Ectodermal cell (in vitro differentiated cells): ENCODE measurements around the gene GTF2B.
"Not testable (repeated sequence)": the region's sequence is repeated elsewhere in the genome, so short reads cannot be mapped to it uniquely, and the experiment has no call there.

Experiments used
- H3K27ac ChIP-seq: 2 replicates; pipeline ENCODE4 v1.7.0; 2013; ENCODE audit warnings: mild to moderate bottlenecking, low read depth, low read length; ENCODE audit not compliant: insufficient read depth, poor library complexity, severe bottlenecking
- H3K27me3 ChIP-seq: 2 replicates; pipeline ENCODE4 v1.7.0; 2013; ENCODE audit warnings: mild to moderate bottlenecking, low read length; ENCODE audit not compliant: insufficient read depth, control insufficient read depth, poor library complexity, severe bottlenecking
- H3K36me3 ChIP-seq: one replicate; pipeline ENCODE4 v1.7.0; 2013; ENCODE audit warnings: low read length; ENCODE audit not compliant: control insufficient read depth, insufficient read depth
- H3K4me1 ChIP-seq: one replicate; pipeline ENCODE4 v1.7.0; 2013; ENCODE audit warnings: low read length; ENCODE audit not compliant: control insufficient read depth, insufficient read depth
- H3K4me3 ChIP-seq: 2 replicates; pipeline ENCODE4 v1.7.0; 2013; ENCODE audit warnings: low read depth, low read length, control low read depth; ENCODE audit not compliant: insufficient read depth
- H3K9me3 ChIP-seq: 2 replicates; pipeline ENCODE4 v1.7.0; 2013; ENCODE audit warnings: mild to moderate bottlenecking, low read length, moderate library complexity; ENCODE audit not compliant: control insufficient read depth
- WGBS, 2 experiments: methylation state at CpG; one replicate each; pipeline ENCODE4 v1.1.7; 2013; ENCODE audit warnings: missing lambda C conversion rate in 2 of 2; 5-methylcytosine and 5-hydroxymethylcytosine counted together

GTF2B gene

GRCh38 chr1:88888750-88889149 lies 2.6 kb downstream of the GTF2B start:
- Histone ChIP-seq H3K36me3 (peaks cover 4% of the 10 kb centered on the region), H3K9me3 (no peaks in the 10 kb centered on the region), H3K4me1 (peaks cover 8% of the 10 kb centered on the region), H3K4me3 (no peak overlapping the region), H3K27me3 (no peaks in the 10 kb centered on the region), H3K27ac (no peak overlapping the region)
- WGBS, 2 experiments, result 88% methylated on average over 1 of the region's 1 CpG; no CpG with 5 or more reads in 1 of the 2 experiments

GRCh38 chr1:88885933-88886332 lies 5.4 kb downstream of the GTF2B start:
- H3K27ac ChIP-seq, result no peak overlapping the region
- peaks cover 8% of the 10 kb centered on the region for H3K4me1 ChIP-seq
- no peak overlapping the region for H3K4me3 ChIP-seq
- no peaks in the 10 kb centered on the region for H3K27me3 ChIP-seq
- H3K36me3 ChIP-seq, result peaks cover 4% of the 10 kb centered on the region
- 92 to 98% methylated on average over 3 of the region's 3 CpGs for WGBS, 2 experiments
- no peaks in the 10 kb centered on the region for H3K9me3 ChIP-seq

- Histone ChIP-seq H3K9me3 (no peaks in the 10 kb centered on the region), H3K36me3 (peaks cover 4% of the 10 kb centered on the region), H3K4me3 (no peak overlapping the region), H3K4me1 (no peaks in the 10 kb centered on the region), H3K27me3 (no peaks in the 10 kb centered on the region), H3K27ac (no peak overlapping the region)
- WGBS, 2 experiments, result 87 to 97% methylated on average over 3 of the region's 3 CpGs
These were observed 8.2 kb downstream of the GTF2B start for GRCh38 chr1:88883156-88883555.

- H3K27ac ChIP-seq, H3K9me3 ChIP-seq, H3K4me1 ChIP-seq, H3K27me3 ChIP-seq, H3K36me3 ChIP-seq, H3K4me3 ChIP-seq: not testable (repeated sequence)
- WGBS, 2 experiments, result 92 to 95% methylated on average over 8 of the region's 8 CpGs
These were observed 10.7 kb downstream of the GTF2B start for GRCh38 chr1:88880717-88881116.

- Histone ChIP-seq H3K36me3 (no peaks in the 10 kb centered on the region), H3K27me3 (no peaks in the 10 kb centered on the region), H3K9me3 (no peaks in the 10 kb centered on the region), H3K4me3 (no peak overlapping the region), H3K27ac (no peak overlapping the region), H3K4me1 (no peaks in the 10 kb centered on the region)
- 94 to 96% methylated on average over 3 to 4 of the region's 4 CpGs for WGBS, 2 experiments
These were observed 12.6 kb downstream of the GTF2B start for GRCh38 chr1:88878731-88879130.

GRCh38 chr1:88877911-88878310 lies 13.5 kb downstream of the GTF2B start:
- Histone ChIP-seq H3K27ac (no peak overlapping the region), H3K9me3 (no peaks in the 10 kb centered on the region), H3K36me3 (no peaks in the 10 kb centered on the region), H3K27me3 (no peaks in the 10 kb centered on the region), H3K4me3 (no peak overlapping the region), H3K4me1 (no peaks in the 10 kb centered on the region)
- 87 to 90% methylated on average over 9 of the region's 9 CpGs for WGBS, 2 experiments

- no peak overlapping the region for H3K4me3 ChIP-seq
- no peaks in the 10 kb centered on the region for H3K9me3 ChIP-seq
- no peak overlapping the region for H3K27ac ChIP-seq
- H3K36me3 ChIP-seq, result no peaks in the 10 kb centered on the region
- H3K4me1 ChIP-seq, result no peaks in the 10 kb centered on the region
- H3K27me3 ChIP-seq, result no peaks in the 10 kb centered on the region
- WGBS, 2 experiments, result 56 to 59% methylated on average over 6 of the region's 6 CpGs
These were observed 14.0 kb downstream of the GTF2B start for GRCh38 chr1:88877382-88877825.

GRCh38 chr1:88876573-88877365 lies 14.6 kb downstream of the GTF2B start:
- no peak overlapping the region for H3K27ac ChIP-seq
- no peaks in the 10 kb centered on the region for H3K27me3 ChIP-seq

GRCh38 chr1:88875595-88875994 lies 15.8 kb downstream of the GTF2B start:
- Histone ChIP-seq H3K4me1 (no peaks in the 10 kb centered on the region), H3K27ac (no peak overlapping the region), H3K27me3 (no peaks in the 10 kb centered on the region), H3K9me3 (no peaks in the 10 kb centered on the region), H3K36me3 (no peaks in the 10 kb centered on the region), H3K4me3 (no peak overlapping the region)
- 93 to 94% methylated on average over 4 of the region's 4 CpGs for WGBS, 2 experiments

More at GRCh38 chr1:88876573-88877365, 14.6 kb downstream of the GTF2B start:
- Histone ChIP-seq H3K4me3 (no peak overlapping the region), H3K36me3 (no peaks in the 10 kb centered on the region), H3K9me3 (no peaks in the 10 kb centered on the region), H3K4me1 (no peaks in the 10 kb centered on the region)
- 90 to 100% methylated on average over 2 to 3 of the region's 5 CpGs for WGBS, 2 experiments

GRCh38 chr1:88873737-88874349 lies 17.5 kb downstream of the GTF2B start:
- no peaks in the 10 kb centered on the region for H3K9me3 ChIP-seq

More at GRCh38 chr1:88873737-88874349, 17.5 kb downstream of the GTF2B start:
- no peaks in the 10 kb centered on the region for H3K27me3 ChIP-seq
- H3K27ac ChIP-seq, result no peak overlapping the region
- no peaks in the 10 kb centered on the region for H3K4me1 ChIP-seq
- 78 to 92% methylated on average over 4 to 5 of the region's 5 CpGs for WGBS, 2 experiments
- H3K36me3 ChIP-seq, result no peaks in the 10 kb centered on the region
- no peak overlapping the region for H3K4me3 ChIP-seq
